Sigmoid colon (tissue), 7 donors: Measurements from ENCODE around the gene PRSS37. TPM values are rescaled to one million over a fixed set of nuclear protein-coding genes. Genes with fewer than 3 reads are reported as not detected.

Experiments used
- DNase-seq: peaks from one replicate; pipeline ENCODE4 v3.0.0-alpha.2; 2019
- H3K27ac ChIP-seq, 4 donors: fragments of 200-600 bp; sonication (generic); one replicate each; pipeline ENCODE4 v1.5.1; 2016 to 2019; ENCODE audit warnings: mild to moderate bottlenecking in 1 of 4
- H3K27me3 ChIP-seq, 3 donors: fragments of 200-600 bp; sonication (generic); one replicate each; pipeline ENCODE4 v1.5.1; 2019; ENCODE audit warnings: mild to moderate bottlenecking in 1 of 3
- H3K36me3 ChIP-seq, 4 donors: fragments of 200-600 bp; sonication (generic); one replicate each; pipeline ENCODE4 v1.5.1; 2016 to 2019
- H3K4me1 ChIP-seq, 4 donors: fragments of 200-600 bp; sonication (generic); one replicate each; pipeline ENCODE4 v1.5.1; 2017 to 2019
- H3K4me3 ChIP-seq, 4 donors: fragments of 200-600 bp; sonication (generic); one replicate each; pipeline ENCODE4 v1.5.1; 2017 to 2019; ENCODE audit warnings: mild to moderate bottlenecking in 2 of 4, moderate library complexity in 1 of 4
- H3K9me3 ChIP-seq, 4 donors: fragments of 200-600 bp in 3 of 4; sonication (generic) in 3 of 4; one replicate each; pipeline versions ENCODE4 v1.5.1 to v1.6.1; 2013 to 2019
- EP300 ChIP-seq, 4 donors: sonication (generic); formaldehyde crosslinking; IDR thresholded peaks; one replicate each; pipeline ENCODE4 v1.6.1; 2017; ENCODE audit warnings: antibody characterized with exemption in 4 of 4
- POLR2A ChIP-seq, 2 donors: fragments of 450-650 bp; IDR thresholded peaks; one replicate each; pipeline ENCODE4 v1.6.1; 2016; ENCODE audit warnings: antibody characterized with exemption in 2 of 2, mild to moderate bottlenecking in 2 of 2, moderate library complexity in 2 of 2
- POLR2AphosphoS5 ChIP-seq, 4 donors: sonication (generic); formaldehyde crosslinking; IDR thresholded peaks; one replicate each; pipeline ENCODE4 v1.6.1; 2017; ENCODE audit warnings: antibody characterized with exemption in 4 of 4
- WGBS, 2 donors: extraction: QIAGEN DNeasy Blood & Tissue Kit; methylation state at CpG; one replicate each; pipeline ENCODE4 v1.1.7; 2013; 5-methylcytosine and 5-hydroxymethylcytosine counted together
- intact Hi-C: fragments of 100-400 bp; cut with DNase I; formaldehyde crosslinking; loops from one replicate; pipeline ENCODE4 v1.15.1; 2023
- polyA plus RNA-seq, 3 donors: library from polyadenylated mRNA; stranded (reverse); fragments of 200-250 nt; gene quantifications; one replicate each; pipeline ENCODE4 v1.2.3, GENCODE V29; 2013
- total RNA-seq, 4 donors: library from RNA; depleted of rRNA; stranded (reverse); fragments of >200 nt; gene quantifications; one replicate each; pipeline ENCODE4 v1.1.0, GENCODE V29; 2016
- TF ChIP-seq, protein P1 (sequence below), 4 experiments: fragments of 450-650 bp in 3 of 4; fragments of 200-600 bp in 1 of 4; IDR thresholded peaks; one replicate each; pipeline ENCODE4 v1.5.1; 2016 to 2019; ENCODE audit warnings: antibody characterized with exemption in 4 of 4, mild to moderate bottlenecking in 3 of 4, moderate library complexity in 2 of 4
- donor health status: healthy with polysubstance abuse.
- donor health status: Bipolar disorder and iron deficiency.
- donor health status: healthy.

The PRSS37 gene
- total and polyA plus RNA-seq, 7 donors = not detected

DNA sequence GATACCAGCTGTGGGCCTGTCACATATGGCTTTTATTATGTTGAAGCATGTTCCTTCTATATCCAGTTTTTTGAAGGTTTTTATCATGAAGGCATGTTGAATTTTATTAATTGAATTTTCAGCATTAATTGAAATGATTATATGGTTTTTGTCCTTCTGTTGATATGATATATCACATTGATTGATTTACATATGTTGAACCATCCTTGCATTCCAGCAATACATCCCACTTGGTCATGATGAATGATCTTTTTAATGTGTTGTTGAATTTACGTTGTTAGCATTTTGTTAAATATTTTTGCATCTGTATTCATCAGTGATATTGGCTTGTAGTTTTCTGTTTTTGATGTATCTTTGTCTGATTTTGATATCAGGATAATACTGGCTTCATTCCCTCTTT lies 21.2 kb downstream of the PRSS37 start:
- TF ChIP-seq, protein P1, sequence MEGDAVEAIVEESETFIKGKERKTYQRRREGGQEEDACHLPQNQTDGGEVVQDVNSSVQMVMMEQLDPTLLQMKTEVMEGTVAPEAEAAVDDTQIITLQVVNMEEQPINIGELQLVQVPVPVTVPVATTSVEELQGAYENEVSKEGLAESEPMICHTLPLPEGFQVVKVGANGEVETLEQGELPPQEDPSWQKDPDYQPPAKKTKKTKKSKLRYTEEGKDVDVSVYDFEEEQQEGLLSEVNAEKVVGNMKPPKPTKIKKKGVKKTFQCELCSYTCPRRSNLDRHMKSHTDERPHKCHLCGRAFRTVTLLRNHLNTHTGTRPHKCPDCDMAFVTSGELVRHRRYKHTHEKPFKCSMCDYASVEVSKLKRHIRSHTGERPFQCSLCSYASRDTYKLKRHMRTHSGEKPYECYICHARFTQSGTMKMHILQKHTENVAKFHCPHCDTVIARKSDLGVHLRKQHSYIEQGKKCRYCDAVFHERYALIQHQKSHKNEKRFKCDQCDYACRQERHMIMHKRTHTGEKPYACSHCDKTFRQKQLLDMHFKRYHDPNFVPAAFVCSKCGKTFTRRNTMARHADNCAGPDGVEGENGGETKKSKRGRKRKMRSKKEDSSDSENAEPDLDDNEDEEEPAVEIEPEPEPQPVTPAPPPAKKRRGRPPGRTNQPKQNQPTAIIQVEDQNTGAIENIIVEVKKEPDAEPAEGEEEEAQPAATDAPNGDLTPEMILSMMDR (IDR thresholded peaks at IDR 0.05) = no peak
- TF ChIP-seq POLR2AphosphoS5 (IDR thresholded peaks at IDR 0.05) (no peak), EP300 (IDR thresholded peaks at IDR 0.05) (no peak), POLR2A (IDR thresholded peaks at IDR 0.05) (no peak)
- Histone ChIP-seq H3K9me3 (peaks cover 0 to 27% (median 7%) of the 10 kb centered on the region in 4 donors), H3K36me3 (peaks cover 0 to 3% (median 0%) of the 10 kb centered on the region in 4 donors), H3K4me3 (no peak overlapping the region), H3K4me1 (no peaks in the 10 kb centered on the region), H3K27ac (no peak overlapping the region), H3K27me3 (no peaks in the 10 kb centered on the region)
- WGBS, 2 donors = 91 to 94% methylated on average over 1 of the region's 1 CpG
- DNase-seq = no peak
- intact Hi-C loops = no loop called here

DNA sequence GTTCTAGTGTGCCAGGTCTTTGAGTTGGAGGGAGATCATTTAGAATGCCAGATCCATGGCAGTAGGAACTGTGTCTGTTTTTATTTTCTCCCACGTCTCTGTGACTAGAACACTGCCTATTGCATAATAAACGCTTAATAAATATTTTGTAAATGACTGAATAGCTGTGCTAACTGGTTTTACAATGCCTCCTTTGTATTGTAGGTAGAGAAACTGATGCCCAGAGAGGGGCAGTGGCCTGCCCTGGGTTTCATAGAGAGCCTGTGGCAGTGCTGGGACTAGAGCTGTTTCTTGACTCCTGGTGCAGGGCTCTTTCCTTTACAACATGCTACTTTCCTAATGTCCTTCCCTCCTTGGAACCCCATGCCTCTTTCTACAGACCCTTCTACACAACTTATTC lies 48.8 kb downstream of the PRSS37 start:
- WGBS, 2 donors = 88 to 90% methylated on average over 2 of the region's 2 CpGs
- no peaks in the 10 kb centered on the region for H3K9me3 ChIP-seq
- H3K4me3 ChIP-seq = no peak overlapping the region
- intact Hi-C loops = no loop called here
- H3K27ac ChIP-seq = no peak overlapping the region
- TF ChIP-seq POLR2AphosphoS5 (IDR thresholded peaks at IDR 0.05) = no peak
- TF ChIP-seq, protein P1 (IDR thresholded peaks at IDR 0.05) = no peak
- no peak for DNase-seq
- no peaks in the 10 kb centered on the region for H3K27me3 ChIP-seq
- H3K36me3 ChIP-seq = peaks cover 0 to 16% (median 0%) of the 10 kb centered on the region in 4 donors
- H3K4me1 ChIP-seq = no peaks in the 10 kb centered on the region

DNA sequence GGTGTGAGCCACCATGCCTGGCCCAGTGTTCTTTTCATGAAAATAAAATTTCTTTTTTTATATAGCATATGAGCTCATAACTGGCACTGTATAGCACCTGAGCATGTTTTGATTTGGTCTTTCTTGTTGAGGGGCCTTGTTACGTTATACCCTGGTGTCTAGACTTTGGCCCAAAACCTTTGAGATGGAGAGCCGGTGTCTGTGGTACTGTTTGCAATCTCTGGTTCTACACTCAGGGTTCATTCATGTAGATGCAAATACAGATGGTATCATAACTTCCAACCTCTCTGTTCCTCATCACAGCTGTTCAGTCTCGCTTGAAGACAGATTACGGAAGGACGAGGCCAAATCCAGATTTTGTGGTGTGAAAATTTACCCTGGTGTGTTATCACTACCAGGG lies 51.4 kb downstream of the PRSS37 start, which contains the start of gene TAS2R5:
Gene TAS2R5, plus strand, starts transcription at position 301 of the 400 bp plus-strand sequence. CDS start 145 bp downstream, outside the sequence.
- WGBS, 2 donors = 85 to 95% methylated on average over 5 of the region's 5 CpGs
- Histone ChIP-seq H3K27ac (no peak within 1 kb of the TSS), H3K36me3 (peaks cover 0 to 17% (median 0%) of the 10 kb centered on the region in 4 donors), H3K4me1 (no peaks in the 10 kb centered on the region), H3K27me3 (no peaks in the 10 kb centered on the region), H3K4me3 (no peak within 1 kb of the TSS), H3K9me3 (no peaks in the 10 kb centered on the region)
- no peak for DNase-seq
- TF ChIP-seq POLR2A (IDR thresholded peaks at IDR 0.05) = no peak
- no peak for TF ChIP-seq POLR2AphosphoS5 (IDR thresholded peaks at IDR 0.05)
- TF ChIP-seq EP300 (IDR thresholded peaks at IDR 0.05) = no peak
- TF ChIP-seq, protein P1 (IDR thresholded peaks at IDR 0.05) = no peak
- intact Hi-C loops = no loop called here

DNA sequence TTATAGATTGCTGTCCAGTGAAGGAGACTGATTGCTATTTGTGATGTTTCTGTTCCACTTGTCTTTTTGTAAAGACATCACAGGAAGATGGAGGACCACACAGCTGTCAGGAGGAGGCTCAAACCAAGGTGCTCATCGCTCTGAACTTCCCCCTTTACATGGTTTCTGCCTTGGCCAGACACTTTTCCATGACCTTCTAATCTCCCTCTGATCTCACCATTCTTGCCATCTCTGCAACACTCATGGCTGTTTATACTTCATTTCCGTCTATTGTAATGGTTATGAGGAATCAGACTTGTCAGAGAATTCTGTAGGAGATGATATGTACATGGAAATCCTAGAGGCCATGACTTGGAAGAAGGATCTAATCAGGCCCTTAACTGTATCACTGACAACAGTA lies 53.0 kb downstream of the PRSS37 start:
- H3K36me3 ChIP-seq = peaks cover 0 to 17% (median 0%) of the 10 kb centered on the region in 4 donors
- no peak for DNase-seq
- 90 to 96% methylated on average over 2 of the region's 2 CpGs for WGBS, 2 donors
- no peaks in the 10 kb centered on the region for H3K27me3 ChIP-seq
- H3K4me1 ChIP-seq = no peaks in the 10 kb centered on the region
- no peaks in the 10 kb centered on the region for H3K9me3 ChIP-seq
- TF ChIP-seq POLR2A (IDR thresholded peaks at IDR 0.05) = no peak
- TF ChIP-seq, protein P1 (IDR thresholded peaks at IDR 0.05) = no peak
- no peak for TF ChIP-seq EP300 (IDR thresholded peaks at IDR 0.05)
- TF ChIP-seq POLR2AphosphoS5 (IDR thresholded peaks at IDR 0.05) = no peak
- H3K4me3 ChIP-seq = no peak overlapping the region
- intact Hi-C loops = no loop called here
- no peak overlapping the region for H3K27ac ChIP-seq

Other genes with a start within 250 kb of the PRSS37 start
- gene DENND11, start 139.3 kb downstream of the PRSS37 start, total RNA-seq = 10 to 100 TPM; 14.3 to 17.1 (median 15.6) TPM
- 10 to 100 TPM in 2 of 3 donors, 1 to 10 TPM in 1; 6.0 to 13.4 (median 11.1) TPM for gene DENND11, start 139.3 kb downstream of the PRSS37 start, polyA plus RNA-seq
- gene WEE2, start 133.1 kb downstream of the PRSS37 start, total RNA-seq = not detected
- under 1 TPM in 1 of 3 donors, not detected in 2; 0.20 TPM for gene WEE2, start 133.1 kb downstream of the PRSS37 start, polyA plus RNA-seq
- 100 to 1,000 TPM in 3 of 4 donors, 10 to 100 TPM in 1; 77.0 to 137 (median 121) TPM for gene SSBP1, start 103.1 kb downstream of the PRSS37 start, total RNA-seq
- 100 to 1,000 TPM; 174 to 205 (median 190) TPM for gene SSBP1, start 103.1 kb downstream of the PRSS37 start, polyA plus RNA-seq
- gene TAS2R3, start 77.4 kb downstream of the PRSS37 start, total RNA-seq = 1 to 10 TPM in 2 of 4 donors, under 1 TPM in 2; 0.66 to 3.8 (median 1.3) TPM
- under 1 TPM in 1 of 3 donors, not detected in 2; 0.71 TPM for gene TAS2R3, start 77.4 kb downstream of the PRSS37 start, polyA plus RNA-seq
- gene TAS2R4, start 64.8 kb downstream of the PRSS37 start, total RNA-seq = 1 to 10 TPM; 1.1 to 1.5 (median 1.4) TPM
- gene TAS2R4, start 64.8 kb downstream of the PRSS37 start, polyA plus RNA-seq = under 1 TPM in 1 of 3 donors, not detected in 2; 0.48 TPM
- gene TAS2R5, start 51.3 kb downstream of the PRSS37 start, total RNA-seq = 1 to 10 TPM in 3 of 4 donors, under 1 TPM in 1; 0.99 to 3.7 (median 2.1) TPM
- 1 to 10 TPM in 1 of 3 donors, not detected in 2; 1.3 TPM for gene TAS2R5, start 51.3 kb downstream of the PRSS37 start, polyA plus RNA-seq
- not detected for gene OR9A4, start 74.9 kb upstream of the PRSS37 start, total RNA-seq
- not detected for gene OR9A4, start 74.9 kb upstream of the PRSS37 start, polyA plus RNA-seq
- gene CLEC5A, start 105.5 kb upstream of the PRSS37 start, total RNA-seq = under 1 TPM in 2 of 4 donors, not detected in 2; 0.33 to 0.83 TPM
- 1 to 10 TPM in 1 of 3 donors, under 1 TPM in 2; 0.03 to 1.8 (median 0.60) TPM for gene CLEC5A, start 105.5 kb upstream of the PRSS37 start, polyA plus RNA-seq
- gene TAS2R38, start 132.3 kb upstream of the PRSS37 start, total RNA-seq = not detected
- not detected for gene TAS2R38, start 132.3 kb upstream of the PRSS37 start, polyA plus RNA-seq
- gene MGAM, start 154.4 kb upstream of the PRSS37 start, total RNA-seq = under 1 TPM in 3 of 4 donors, not detected in 1; 0.28 to 0.68 (median 0.36) TPM
- under 1 TPM; 0.35 to 0.60 (median 0.46) TPM for gene MGAM, start 154.4 kb upstream of the PRSS37 start, polyA plus RNA-seq